K562 (cell line): ENCODE results near the gene NDRG3.

Source experiments
- BHLHE40 ChIP-seq: IDR thresholded peaks from 2 replicates; pipeline ENCODE4 v1.6.1; 2011; ENCODE audit warnings: low read length, improper control_type of control experiment
- CREB5 ChIP-seq: fragments of 250-450 bp; sonication (Bioruptor Pico); IDR thresholded peaks from 2 replicates; pipeline ENCODE4 v1.5.0; 2020; ENCODE audit warnings: mild to moderate bottlenecking
- CTCF ChIP-seq, 3 experiments: IDR thresholded peaks in 2 of 3; conservative IDR thresholded peaks in 1 of 3; 2 replicates each; pipeline ENCODE4 v1.5.1; 2011 to 2012; ENCODE audit warnings: low read length in 3 of 3, mild to moderate bottlenecking in 3 of 3, control low read depth in 2 of 3, improper control_type of control experiment in 1 of 3, inconsistent platforms in 1 of 3, low read depth in 1 of 3, mixed read lengths in 1 of 3, moderate library complexity in 1 of 3; ENCODE audit not compliant: insufficient read depth in 2 of 3
- ELF4 ChIP-seq: fragments of 450-650 bp; formaldehyde crosslinking; IDR thresholded peaks from 2 replicates; pipeline ENCODE4 v1.4.0; 2022; ENCODE audit warnings: missing genetic modification characterization
- PBX2 ChIP-seq, 2 experiments: IDR thresholded peaks in 1 of 2; conservative IDR thresholded peaks in 1 of 2; 2 replicates each; pipeline ENCODE4 v1.6.1; 2016; ENCODE audit warnings: low read depth in 2 of 2, mild to moderate bottlenecking in 1 of 2, missing compliant biosample characterization in 1 of 2, missing genetic modification characterization in 1 of 2, moderate library complexity in 1 of 2
- PML ChIP-seq: IDR thresholded peaks from 2 replicates; pipeline ENCODE4 v1.6.1; 2012; ENCODE audit warnings: low read length, inconsistent platforms
- SIN3A ChIP-seq, 2 experiments: fragments of 150-350 bp in 1 of 2; IDR thresholded peaks; 2 replicates each; pipeline ENCODE4 v1.6.1; 2011 to 2016; ENCODE audit warnings: borderline replicate concordance in 2 of 2, low read depth in 2 of 2, low read length in 2 of 2, mild to moderate bottlenecking in 2 of 2, moderate library complexity in 2 of 2; ENCODE audit not compliant: control insufficient read depth in 1 of 2
- TCF7L2 ChIP-seq: fragments of 150-350 bp; IDR thresholded peaks from 2 replicates; pipeline ENCODE4 v1.6.1; 2016; ENCODE audit warnings: low read depth, mild to moderate bottlenecking, low read length, moderate library complexity
- THRAP3 ChIP-seq: fragments of 450-650 bp; IDR thresholded peaks from 2 replicates; pipeline ENCODE4 v1.6.1; 2016; ENCODE audit warnings: mild to moderate bottlenecking, inconsistent platforms, borderline replicate concordance
- ZKSCAN3 ChIP-seq: fragments of 250-450 bp; sonication (Bioruptor Pico); IDR thresholded peaks from 2 replicates; pipeline ENCODE4 v1.4.0; 2020
- ZNF3 ChIP-seq: fragments of 250-450 bp; sonication (Bioruptor Pico); IDR thresholded peaks from 2 replicates; pipeline ENCODE4 v1.5.0; 2021; ENCODE audit warnings: mild to moderate bottlenecking, moderate library complexity
- ZNF398 ChIP-seq: fragments of 250-450 bp; sonication (Bioruptor Pico); IDR thresholded peaks from 2 replicates; pipeline ENCODE4 v1.8.0; 2021; ENCODE audit warnings: moderate library complexity, mild to moderate bottlenecking, inconsistent platforms
- TF ChIP-seq, protein P1 (sequence below): fragments of 450-650 bp; IDR thresholded peaks from 2 replicates; pipeline ENCODE4 v1.6.1; 2016

DNA sequence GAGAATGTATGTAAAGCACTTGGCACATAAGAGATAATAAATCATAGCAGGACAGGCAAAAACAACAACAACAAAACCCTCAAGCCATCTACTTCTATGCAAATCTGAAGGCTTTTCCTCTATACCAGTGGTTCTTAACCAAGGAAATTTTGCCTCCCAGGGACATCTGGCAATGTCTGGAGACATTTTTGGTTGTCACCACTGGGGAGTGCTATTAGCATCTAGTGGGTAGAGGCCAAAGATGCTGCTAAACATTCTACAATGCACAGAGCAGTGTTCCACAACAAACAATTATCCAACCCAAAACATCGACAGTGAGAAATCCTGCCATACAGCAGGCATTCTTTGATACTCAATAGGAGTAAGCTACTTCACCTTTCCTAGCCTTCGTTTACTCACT, 28.2 kb downstream of the NDRG3 start:
- TF ChIP-seq, protein P1, sequence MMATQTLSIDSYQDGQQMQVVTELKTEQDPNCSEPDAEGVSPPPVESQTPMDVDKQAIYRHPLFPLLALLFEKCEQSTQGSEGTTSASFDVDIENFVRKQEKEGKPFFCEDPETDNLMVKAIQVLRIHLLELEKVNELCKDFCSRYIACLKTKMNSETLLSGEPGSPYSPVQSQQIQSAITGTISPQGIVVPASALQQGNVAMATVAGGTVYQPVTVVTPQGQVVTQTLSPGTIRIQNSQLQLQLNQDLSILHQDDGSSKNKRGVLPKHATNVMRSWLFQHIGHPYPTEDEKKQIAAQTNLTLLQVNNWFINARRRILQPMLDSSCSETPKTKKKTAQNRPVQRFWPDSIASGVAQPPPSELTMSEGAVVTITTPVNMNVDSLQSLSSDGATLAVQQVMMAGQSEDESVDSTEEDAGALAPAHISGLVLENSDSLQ, result no peak
- TF ChIP-seq ZNF398 (CRISPR knock-in tag), result no peak
- no peak for TF ChIP-seq ZKSCAN3
- TF ChIP-seq PBX2 (CRISPR knock-in tag; IDR thresholded peaks at IDR 0.05; ENCODE audit: low read depth), result no peak
- TF ChIP-seq PBX2 (tag; conservative IDR thresholded peaks at IDR 0.05; ENCODE audit: low read depth), result no peak
- peak; percentile 49 to 63 (median 59); a peak in 5 of 6 replicates for TF ChIP-seq CTCF (IDR thresholded peaks at IDR 0.05 in 2 of 3, conservative IDR thresholded peaks at IDR 0.05 in 1 of 3; ENCODE audit: insufficient read depth in 2 of 3, low read depth in 1 of 3, low read length in 3 of 3)
- TF ChIP-seq PML, result no peak
- no peak for TF ChIP-seq ZNF3 (CRISPR knock-in tag)
- no peak for TF ChIP-seq ELF4 (CRISPR knock-in tag)
- no peak for TF ChIP-seq CREB5 (CRISPR knock-in tag)
- TF ChIP-seq BHLHE40, result no peak
- no peak for TF ChIP-seq SIN3A (IDR thresholded peaks at IDR 0.05; ENCODE audit: borderline replicate concordance in 2 of 2, control insufficient read depth in 1 of 2, low read depth in 2 of 2, low read length in 2 of 2)
- no peak for TF ChIP-seq THRAP3
- no peak for TF ChIP-seq TCF7L2
